HG02973 (cell line): ENCODE measurements around the gene C1GALT1.
A peak's percentile ranks its signal among the peaks of the same experiment; 100 is the strongest.
"Not testable (repeated sequence)": the region's sequence is repeated elsewhere in the genome, so short reads cannot be mapped to it uniquely, and the experiment has no call there.

ENCODE experiments used
- ATAC-seq: cut with Tn5 transposase; IDR thresholded peaks from one replicate; pipeline ENCODE4 v1.9.1; 2021; ENCODE audit warnings: moderate library complexity; ENCODE audit not compliant: unreplicated experiment

Gene C1GALT1

GRCh38 chr7:7182156-7183060 is at the start of gene C1GALT1:
C1GALT1 (plus strand) TSS chr7:7182544; CDS start chr7:7234320, 51,776 bp downstream.
- peak; percentile 81 for ATAC-seq

GRCh38 chr7:7134046-7134445 is 48.3 kb upstream of the C1GALT1 start:
- no peak for ATAC-seq

GRCh38 chr7:7135074-7135473 is 47.3 kb upstream of the C1GALT1 start:
- ATAC-seq = no peak

- not testable (repeated sequence) for ATAC-seq
These were observed 46.4 kb upstream of the C1GALT1 start for GRCh38 chr7:7135924-7136323.

GRCh38 chr7:7136466-7137381 is 45.6 kb upstream of the C1GALT1 start:
- ATAC-seq = no peak

GRCh38 chr7:7138897-7139296 is 43.4 kb upstream of the C1GALT1 start:
- no peak for ATAC-seq

- not testable (repeated sequence) for ATAC-seq
These were observed 38.9 kb upstream of the C1GALT1 start for GRCh38 chr7:7143404-7143803.

GRCh38 chr7:7145151-7145550 is 37.2 kb upstream of the C1GALT1 start:
- not testable (repeated sequence) for ATAC-seq

- ATAC-seq = no peak
These were observed 35.5 kb upstream of the C1GALT1 start for GRCh38 chr7:7146837-7147236.

- no peak for ATAC-seq
These were observed 33.4 kb upstream of the C1GALT1 start for GRCh38 chr7:7148798-7149481.

- no peak for ATAC-seq
These were observed 31.1 kb upstream of the C1GALT1 start for GRCh38 chr7:7151285-7151684.

GRCh38 chr7:7151865-7152264 is 30.5 kb upstream of the C1GALT1 start:
- no peak for ATAC-seq

- ATAC-seq = no peak
These were observed 30.0 kb upstream of the C1GALT1 start for GRCh38 chr7:7152315-7152714.

- not testable (repeated sequence) for ATAC-seq
These were observed 28.0 kb upstream of the C1GALT1 start for GRCh38 chr7:7154355-7154754.

- ATAC-seq = no peak
These were observed 25.7 kb upstream of the C1GALT1 start for GRCh38 chr7:7156663-7157062.

GRCh38 chr7:7157177-7157886 is 25.0 kb upstream of the C1GALT1 start:
- ATAC-seq = peak; percentile 74

GRCh38 chr7:7157887-7158271 is 24.5 kb upstream of the C1GALT1 start:
- no peak for ATAC-seq

- no peak for ATAC-seq
These were observed 23.2 kb upstream of the C1GALT1 start for GRCh38 chr7:7159063-7159658.

- ATAC-seq = no peak
These were observed 17.8 kb upstream of the C1GALT1 start for GRCh38 chr7:7164591-7164990.

- no peak for ATAC-seq
These were observed 17.0 kb upstream of the C1GALT1 start for GRCh38 chr7:7165372-7165771.
